ENCODE measurements around the gene LHFPL3.

DNA sequence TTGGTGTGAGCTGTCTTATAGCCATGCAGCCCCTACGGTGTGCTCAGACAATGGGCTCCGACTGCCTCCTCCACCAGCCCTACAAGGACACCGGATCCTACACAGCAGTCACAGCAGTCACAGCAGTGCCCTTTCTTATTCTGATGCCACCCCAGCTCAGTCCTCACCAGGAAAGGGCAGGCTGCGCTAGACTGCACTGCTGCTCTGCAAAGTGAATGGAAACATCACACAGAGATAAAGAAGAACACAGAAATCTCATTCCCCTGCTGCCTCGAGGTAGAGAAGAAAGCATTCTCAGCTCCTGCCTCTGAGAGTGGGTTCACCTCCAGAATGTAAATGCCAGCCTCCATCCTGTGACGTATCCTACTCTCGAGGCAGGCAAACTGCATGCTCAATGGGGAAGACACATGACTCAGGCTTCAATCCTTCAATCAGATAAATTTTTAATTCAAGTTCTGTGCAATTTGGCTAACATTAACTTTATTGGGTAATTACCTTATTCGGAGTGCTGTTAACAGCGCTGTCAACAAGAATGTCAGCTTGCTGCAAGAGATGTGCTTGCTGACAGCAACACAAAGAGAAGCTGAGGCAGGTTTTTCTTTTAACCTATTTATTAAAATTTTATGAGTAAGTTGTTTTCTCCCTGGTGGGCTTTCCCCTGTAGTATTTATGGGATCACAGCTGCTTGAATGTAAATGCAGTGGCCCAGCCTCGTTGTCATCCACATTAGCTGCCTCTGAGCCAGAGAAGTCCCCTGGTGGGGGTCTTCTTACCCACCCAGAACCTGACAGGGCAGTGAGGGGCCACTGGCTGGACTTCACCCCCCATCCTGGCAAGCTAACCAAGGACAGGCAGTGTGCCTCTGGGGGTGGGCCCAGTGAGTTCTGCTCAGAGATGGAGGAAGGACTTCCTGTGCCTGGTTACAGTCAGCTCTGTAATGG is 444.3 kb downstream of the LHFPL3 start:
- TF ChIP-seq, protein P1, sequence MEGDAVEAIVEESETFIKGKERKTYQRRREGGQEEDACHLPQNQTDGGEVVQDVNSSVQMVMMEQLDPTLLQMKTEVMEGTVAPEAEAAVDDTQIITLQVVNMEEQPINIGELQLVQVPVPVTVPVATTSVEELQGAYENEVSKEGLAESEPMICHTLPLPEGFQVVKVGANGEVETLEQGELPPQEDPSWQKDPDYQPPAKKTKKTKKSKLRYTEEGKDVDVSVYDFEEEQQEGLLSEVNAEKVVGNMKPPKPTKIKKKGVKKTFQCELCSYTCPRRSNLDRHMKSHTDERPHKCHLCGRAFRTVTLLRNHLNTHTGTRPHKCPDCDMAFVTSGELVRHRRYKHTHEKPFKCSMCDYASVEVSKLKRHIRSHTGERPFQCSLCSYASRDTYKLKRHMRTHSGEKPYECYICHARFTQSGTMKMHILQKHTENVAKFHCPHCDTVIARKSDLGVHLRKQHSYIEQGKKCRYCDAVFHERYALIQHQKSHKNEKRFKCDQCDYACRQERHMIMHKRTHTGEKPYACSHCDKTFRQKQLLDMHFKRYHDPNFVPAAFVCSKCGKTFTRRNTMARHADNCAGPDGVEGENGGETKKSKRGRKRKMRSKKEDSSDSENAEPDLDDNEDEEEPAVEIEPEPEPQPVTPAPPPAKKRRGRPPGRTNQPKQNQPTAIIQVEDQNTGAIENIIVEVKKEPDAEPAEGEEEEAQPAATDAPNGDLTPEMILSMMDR (IDR thresholded peaks at IDR 0.05 in 4 of 5, conservative IDR thresholded peaks at IDR 0.05 in 1 of 5): no peak
- no peak for TF ChIP-seq POLR2A (IDR thresholded peaks at IDR 0.05)
